H1 (cell line): ENCODE results near the gene PLD3. TPM values are rescaled to one million over a fixed set of nuclear protein-coding genes. Genes with fewer than 3 reads are reported as not detected.

ENCODE experiments used
- CBX8 ChIP-seq: fragments of 300-800, 300-1000 bp; sonication (generic); IDR thresholded peaks from 2 replicates; pipeline ENCODE4 v1.7.1; 2016; ENCODE audit warnings: low read depth, low read length, borderline replicate concordance
- JUND ChIP-seq: IDR thresholded peaks from 2 replicates; pipeline ENCODE4 v1.6.1; 2011; ENCODE audit warnings: mild to moderate bottlenecking, improper control_type of control experiment, low read length
- NANOG ChIP-seq: IDR thresholded peaks from 2 replicates; pipeline ENCODE4 v1.6.1; 2011; ENCODE audit warnings: low read length, low read depth, mild to moderate bottlenecking, inconsistent platforms; ENCODE audit not compliant: insufficient read depth, poor library complexity, severe bottlenecking
- TAF7 ChIP-seq: optimal IDR thresholded peaks from 2 replicates; pipeline ENCODE3; 2011; ENCODE audit warnings: low read depth, mild to moderate bottlenecking, inconsistent platforms, low read length, moderate library complexity, borderline replicate concordance
- polyA plus RNA-seq, 7 experiments: library from polyadenylated mRNA; depleted of rRNA in 3 of 7; stranded (reverse) in 5 of 7; unstranded in 2 of 7; fragments of >200 nt in 5 of 7; fragments of 200-250 nt in 2 of 7; gene quantifications; 1 replicate in 5 of 7; 2 replicates in 1 of 7; 4 replicates in 1 of 7; pipeline versions ENCODE4 v1.2.1 to v1.2.3, GENCODE V29; 2011 to 2013; ENCODE audit warnings: missing spikeins in 2 of 7, mixed read lengths in 2 of 7
- total RNA-seq: library from RNA; stranded (reverse); fragmentation: NEBNext Ultra II Directional; extraction: Animal tissue kit (Norgen Biotek cat#: 25700); gene quantifications from 2 replicates; pipeline ENCODE4 v1.2.1, GENCODE V29; 2021

The PLD3 gene
- total and polyA plus RNA-seq, 2 of the 8 experiments (the other 6 are each of a cell fraction or from before 2014, with no cell fraction given) = 180 to 543 TPM

GRCh38 chr19:40313229-40313983 lies 35.1 kb upstream of the PLD3 start (continued):
- TF ChIP-seq TAF7 (no peak), NANOG (no peak), JUND (no peak), CBX8 (no peak)
